Liver (tissue), 9 donors: ENCODE data around the gene SLC6A7. TPM values are rescaled to one million over a fixed set of nuclear protein-coding genes. Genes with fewer than 3 reads are reported as not detected.

Experiments
- DNase-seq: peaks from one replicate; pipeline ENCODE4 v3.0.0-alpha.2; 2017; ENCODE audit warnings: low spot score
- H3K27ac ChIP-seq, 2 donors: one replicate each; pipeline ENCODE4 v1.7.0; 2013; ENCODE audit warnings: inconsistent platforms in 2 of 2, low read length in 2 of 2, control low read depth in 1 of 2, low read depth in 1 of 2, mild to moderate bottlenecking in 1 of 2
- H3K27me3 ChIP-seq, 4 donors: one replicate each; pipeline versions ENCODE4 v1.6.1 to v1.7.0; 2013; ENCODE audit warnings: low read length in 3 of 4, inconsistent platforms in 1 of 4, mild to moderate bottlenecking in 1 of 4, moderate library complexity in 1 of 4; ENCODE audit not compliant: control insufficient read depth in 4 of 4, insufficient read depth in 4 of 4
- H3K36me3 ChIP-seq, 4 donors: one replicate each; pipeline versions ENCODE4 v1.6.1 to v1.7.0; 2013; ENCODE audit warnings: low read length in 3 of 4, mild to moderate bottlenecking in 3 of 4, low read depth in 1 of 4, moderate library complexity in 1 of 4; ENCODE audit not compliant: control insufficient read depth in 4 of 4, insufficient read depth in 3 of 4
- H3K4me1 ChIP-seq, 4 donors: one replicate each; pipeline versions ENCODE4 v1.6.1 to v1.7.0; 2013; ENCODE audit warnings: low read length in 3 of 4, mild to moderate bottlenecking in 3 of 4, moderate library complexity in 1 of 4; ENCODE audit not compliant: control insufficient read depth in 4 of 4, insufficient read depth in 4 of 4
- H3K4me3 ChIP-seq, 3 donors: one replicate each; pipeline versions ENCODE4 v1.6.1 to v1.7.0; 2013; ENCODE audit warnings: low read length in 3 of 3, control low read depth in 1 of 3, low read depth in 1 of 3, mild to moderate bottlenecking in 1 of 3
- H3K9ac ChIP-seq, 2 donors: one replicate each; pipeline ENCODE4 v1.7.0; 2013; ENCODE audit warnings: low read length in 2 of 2, mild to moderate bottlenecking in 2 of 2, moderate library complexity in 2 of 2, control low read depth in 1 of 2, low read depth in 1 of 2
- H3K9me3 ChIP-seq, 4 donors: one replicate each; pipeline versions ENCODE4 v1.6.1 to v1.7.0; 2013; ENCODE audit warnings: low read length in 3 of 4; ENCODE audit not compliant: control insufficient read depth in 4 of 4
- EGR1 ChIP-seq, 2 donors: IDR thresholded peaks; 2 replicates each; pipeline ENCODE4 v1.6.1; 2016 to 2018; ENCODE audit warnings: antibody characterized with exemption in 2 of 2, low read depth in 2 of 2
- FOXA1 ChIP-seq: IDR thresholded peaks from 2 replicates; pipeline ENCODE4 v1.6.1; 2016; ENCODE audit warnings: antibody characterized with exemption
- FOXA2 ChIP-seq: IDR thresholded peaks from 2 replicates; pipeline ENCODE4 v1.6.1; 2016; ENCODE audit warnings: antibody characterized with exemption
- GABPA ChIP-seq, 2 donors: IDR thresholded peaks in 1 of 2; conservative IDR thresholded peaks in 1 of 2; 2 replicates each; pipeline ENCODE4 v1.6.1; 2016; ENCODE audit warnings: antibody characterized with exemption in 2 of 2, mild to moderate bottlenecking in 1 of 2, moderate library complexity in 1 of 2
- HNF4A ChIP-seq, 2 donors: conservative IDR thresholded peaks; 2 replicates each; pipeline ENCODE4 v1.6.1; 2016; ENCODE audit warnings: antibody characterized with exemption in 2 of 2, mild to moderate bottlenecking in 2 of 2
- HNF4G ChIP-seq: IDR thresholded peaks from 2 replicates; pipeline ENCODE4 v1.6.1; 2016; ENCODE audit warnings: antibody characterized with exemption
- JUND ChIP-seq, 2 donors: IDR thresholded peaks; 2 replicates each; pipeline ENCODE4 v1.6.1; 2016; ENCODE audit warnings: antibody characterized with exemption in 2 of 2
- NR2F2 ChIP-seq: IDR thresholded peaks from 2 replicates; pipeline ENCODE4 v1.6.1; 2016; ENCODE audit warnings: antibody characterized with exemption
- RAD21 ChIP-seq, 2 donors: IDR thresholded peaks; 2 replicates each; pipeline ENCODE4 v1.6.1; 2016; ENCODE audit warnings: antibody characterized with exemption in 2 of 2, mild to moderate bottlenecking in 2 of 2
- REST ChIP-seq: IDR thresholded peaks from 2 replicates; pipeline ENCODE4 v1.6.1; 2016; ENCODE audit warnings: antibody characterized with exemption, mild to moderate bottlenecking
- RXRA ChIP-seq, 2 donors: IDR thresholded peaks; 2 replicates each; pipeline ENCODE4 v1.6.1; 2017 to 2018; ENCODE audit warnings: antibody characterized with exemption in 2 of 2, mild to moderate bottlenecking in 1 of 2
- SP1 ChIP-seq: IDR thresholded peaks from 2 replicates; pipeline ENCODE4 v1.6.1; 2018; ENCODE audit warnings: antibody characterized with exemption, mild to moderate bottlenecking
- TAF1 ChIP-seq: conservative IDR thresholded peaks from 2 replicates; pipeline ENCODE4 v1.6.1; 2016; ENCODE audit warnings: antibody characterized with exemption, mild to moderate bottlenecking
- YY1 ChIP-seq: IDR thresholded peaks from 2 replicates; pipeline ENCODE4 v1.6.1; 2016; ENCODE audit warnings: antibody characterized with exemption, mild to moderate bottlenecking
- WGBS: extraction: QIAGEN DNeasy Blood & Tissue Kit; methylation state at CpG from one replicate; pipeline ENCODE4 v1.1.7; 2013; 5-methylcytosine and 5-hydroxymethylcytosine counted together
- polyA plus RNA-seq, 2 donors: library from polyadenylated mRNA; stranded (reverse) in 1 of 2; unstranded in 1 of 2; fragments of 200-250 nt in 1 of 2; fragments of >200 nt in 1 of 2; fragmentation: Nextera tagmentation in 1 of 2; extraction: Ambion mirVana in 1 of 2; gene quantifications; one replicate each; pipeline versions ENCODE4 v1.2.1 to v1.2.3, GENCODE V29; 2013 to 2015
- total RNA-seq, 2 donors: library from RNA; depleted of rRNA; stranded (reverse); fragments of >200 nt; gene quantifications; one replicate each; pipeline ENCODE4 v1.2.3, GENCODE V29; 2014
- TF ChIP-seq, protein P1 (sequence below): IDR thresholded peaks from 2 replicates; pipeline ENCODE4 v1.6.1; 2016; ENCODE audit warnings: antibody characterized with exemption
- TF ChIP-seq, protein P2 (sequence below): IDR thresholded peaks from 2 replicates; pipeline ENCODE4 v1.6.1; 2016; ENCODE audit warnings: antibody characterized with exemption
- TF ChIP-seq, protein P3 (sequence below): IDR thresholded peaks from 2 replicates; pipeline ENCODE4 v1.6.1; 2016; ENCODE audit warnings: antibody characterized with exemption
- TF ChIP-seq, protein P4 (sequence below): fragments of 150-350 bp; IDR thresholded peaks from 2 replicates; pipeline ENCODE4 v1.5.1; 2017; ENCODE audit warnings: improper control_type of control experiment, low read depth, low read length; ENCODE audit not compliant: missing input control
- donor health status: healthy.
- donor health status: healthy.
- donor health status: healthy.
- donor health status: healthy.
- donor health status: healthy.

The SLC6A7 gene
- total and polyA plus RNA-seq, 4 donors, result not detected

DNA sequence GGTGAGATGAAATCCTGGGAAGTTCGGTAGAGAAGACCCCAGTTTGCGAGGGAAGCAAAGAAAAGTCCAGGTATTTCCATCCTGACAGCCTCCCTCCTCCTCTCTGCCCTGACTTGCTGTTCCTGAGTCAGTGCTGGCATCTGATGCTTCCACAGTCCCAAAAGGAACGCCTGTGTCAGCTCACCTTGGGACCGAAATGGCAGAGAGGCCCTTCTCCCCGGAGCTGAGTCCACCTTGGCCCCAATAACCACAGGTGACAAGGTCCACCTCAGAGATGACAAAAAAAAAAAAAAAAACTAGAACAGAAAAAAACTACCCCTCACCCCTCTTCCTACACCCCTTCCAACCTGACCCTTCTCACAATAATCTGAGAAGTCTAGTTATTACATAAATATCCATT lies 31.6 kb downstream of the SLC6A7 start:
- Histone ChIP-seq H3K4me1 (no peaks in the 10 kb centered on the region), H3K9me3 (no peaks in the 10 kb centered on the region)
- 83% methylated on average over 5 of the region's 5 CpGs for WGBS

More for the DNA sequence above, 31.6 kb downstream of the SLC6A7 start:
- TF ChIP-seq, protein P1, sequence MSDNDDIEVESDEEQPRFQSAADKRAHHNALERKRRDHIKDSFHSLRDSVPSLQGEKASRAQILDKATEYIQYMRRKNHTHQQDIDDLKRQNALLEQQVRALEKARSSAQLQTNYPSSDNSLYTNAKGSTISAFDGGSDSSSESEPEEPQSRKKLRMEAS, result no peak
- TF ChIP-seq TAF1, result no peak
- no peak for TF ChIP-seq NR2F2
- TF ChIP-seq FOXA1, result no peak
- no peak for TF ChIP-seq EGR1 (IDR thresholded peaks at IDR 0.05; ENCODE audit: low read depth in 2 of 2)
- TF ChIP-seq SP1, result no peak
- TF ChIP-seq, protein P2, sequence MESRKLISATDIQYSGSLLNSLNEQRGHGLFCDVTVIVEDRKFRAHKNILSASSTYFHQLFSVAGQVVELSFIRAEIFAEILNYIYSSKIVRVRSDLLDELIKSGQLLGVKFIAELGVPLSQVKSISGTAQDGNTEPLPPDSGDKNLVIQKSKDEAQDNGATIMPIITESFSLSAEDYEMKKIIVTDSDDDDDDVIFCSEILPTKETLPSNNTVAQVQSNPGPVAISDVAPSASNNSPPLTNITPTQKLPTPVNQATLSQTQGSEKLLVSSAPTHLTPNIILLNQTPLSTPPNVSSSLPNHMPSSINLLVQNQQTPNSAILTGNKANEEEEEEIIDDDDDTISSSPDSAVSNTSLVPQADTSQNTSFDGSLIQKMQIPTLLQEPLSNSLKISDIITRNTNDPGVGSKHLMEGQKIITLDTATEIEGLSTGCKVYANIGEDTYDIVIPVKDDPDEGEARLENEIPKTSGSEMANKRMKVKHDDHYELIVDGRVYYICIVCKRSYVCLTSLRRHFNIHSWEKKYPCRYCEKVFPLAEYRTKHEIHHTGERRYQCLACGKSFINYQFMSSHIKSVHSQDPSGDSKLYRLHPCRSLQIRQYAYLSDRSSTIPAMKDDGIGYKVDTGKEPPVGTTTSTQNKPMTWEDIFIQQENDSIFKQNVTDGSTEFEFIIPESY, result no peak
- TF ChIP-seq FOXA2, result no peak
- TF ChIP-seq, protein P3, sequence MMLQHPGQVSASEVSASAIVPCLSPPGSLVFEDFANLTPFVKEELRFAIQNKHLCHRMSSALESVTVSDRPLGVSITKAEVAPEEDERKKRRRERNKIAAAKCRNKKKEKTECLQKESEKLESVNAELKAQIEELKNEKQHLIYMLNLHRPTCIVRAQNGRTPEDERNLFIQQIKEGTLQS, result no peak
- TF ChIP-seq YY1, result no peak
- no peak for TF ChIP-seq RAD21 (IDR thresholded peaks at IDR 0.05)
- TF ChIP-seq GABPA (IDR thresholded peaks at IDR 0.05 in 1 of 2, conservative IDR thresholded peaks at IDR 0.05 in 1 of 2), result no peak
- TF ChIP-seq, protein P4, sequence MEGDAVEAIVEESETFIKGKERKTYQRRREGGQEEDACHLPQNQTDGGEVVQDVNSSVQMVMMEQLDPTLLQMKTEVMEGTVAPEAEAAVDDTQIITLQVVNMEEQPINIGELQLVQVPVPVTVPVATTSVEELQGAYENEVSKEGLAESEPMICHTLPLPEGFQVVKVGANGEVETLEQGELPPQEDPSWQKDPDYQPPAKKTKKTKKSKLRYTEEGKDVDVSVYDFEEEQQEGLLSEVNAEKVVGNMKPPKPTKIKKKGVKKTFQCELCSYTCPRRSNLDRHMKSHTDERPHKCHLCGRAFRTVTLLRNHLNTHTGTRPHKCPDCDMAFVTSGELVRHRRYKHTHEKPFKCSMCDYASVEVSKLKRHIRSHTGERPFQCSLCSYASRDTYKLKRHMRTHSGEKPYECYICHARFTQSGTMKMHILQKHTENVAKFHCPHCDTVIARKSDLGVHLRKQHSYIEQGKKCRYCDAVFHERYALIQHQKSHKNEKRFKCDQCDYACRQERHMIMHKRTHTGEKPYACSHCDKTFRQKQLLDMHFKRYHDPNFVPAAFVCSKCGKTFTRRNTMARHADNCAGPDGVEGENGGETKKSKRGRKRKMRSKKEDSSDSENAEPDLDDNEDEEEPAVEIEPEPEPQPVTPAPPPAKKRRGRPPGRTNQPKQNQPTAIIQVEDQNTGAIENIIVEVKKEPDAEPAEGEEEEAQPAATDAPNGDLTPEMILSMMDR, result no peak
- no peak for TF ChIP-seq HNF4G
- TF ChIP-seq HNF4A (conservative IDR thresholded peaks at IDR 0.05), result no peak
- TF ChIP-seq REST, result no peak
- TF ChIP-seq RXRA (IDR thresholded peaks at IDR 0.05), result no peak
- TF ChIP-seq JUND (IDR thresholded peaks at IDR 0.05), result no peak
- H3K27ac ChIP-seq, result no peak overlapping the region
- H3K27me3 ChIP-seq, result no peaks in the 10 kb centered on the region
- H3K36me3 ChIP-seq, result no peaks in the 10 kb centered on the region
- no peak for DNase-seq
- no peak overlapping the region for H3K4me3 ChIP-seq
- no peak overlapping the region for H3K9ac ChIP-seq
